A673 (cell line): ENCODE results near the gene TEPSIN. TPM values are rescaled to one million over a fixed set of nuclear protein-coding genes. Genes with fewer than 3 reads are reported as not detected.

ENCODE experiments used
- BruUV-seq: library from RNA; stranded (reverse); fragments of 400-500 nt; replicated peaks from 2 replicates; lab custom pipeline; 2021; lab: Mats Ljungman, UMichigan
- CTCF ChIA-PET: fragments of 300-600 bp; sonication (Branson Sonifier 250); formaldehyde crosslinking; loops from one replicate; lab custom pipeline; 2022; ENCODE audit warnings: antibody characterized with exemption; lab: Charles Lee
- POLR2A ChIA-PET: fragments of 300-600 bp; sonication (Branson Sonifier 250); formaldehyde crosslinking; loops from one replicate; lab custom pipeline; 2022; ENCODE audit warnings: antibody characterized with exemption; ENCODE audit not compliant: low non-redundant PET; lab: Charles Lee
- DNase-seq: peaks from one replicate; pipeline ENCODE4 v3.0.0-alpha.2; 2015; ENCODE audit warnings: low spot score
- H3K27ac ChIP-seq: fragments of 200-600 bp; sonication (generic); 2 replicates; pipeline ENCODE4 v1.5.1; 2016; ENCODE audit warnings: mixed run types, low read depth, mild to moderate bottlenecking, mixed read lengths, antibody characterized with exemption, low read length; ENCODE audit not compliant: poor library complexity, severe bottlenecking
- H3K27me3 ChIP-seq: fragments of 200-600 bp; sonication (generic); replicated peaks from 2 replicates; pipeline ENCODE4 v1.6.1; 2017; ENCODE audit warnings: mixed run types, low read depth, mild to moderate bottlenecking, mixed read lengths, antibody characterized with exemption, low read length; ENCODE audit not compliant: insufficient read depth, poor library complexity
- H3K36me3 ChIP-seq: fragments of 200-600 bp; sonication (generic); 2 replicates; pipeline ENCODE4 v1.6.1; 2016; ENCODE audit warnings: mixed run types, mild to moderate bottlenecking, mixed read lengths, antibody characterized with exemption, low read length; ENCODE audit not compliant: insufficient read depth, poor library complexity, severe bottlenecking
- H3K4me1 ChIP-seq: fragments of 200-600 bp; sonication (generic); 2 replicates; pipeline ENCODE4 v1.6.1; 2017; ENCODE audit warnings: mixed run types, mild to moderate bottlenecking, mixed read lengths, antibody characterized with exemption, low read length; ENCODE audit not compliant: insufficient read depth, poor library complexity, severe bottlenecking
- H3K4me3 ChIP-seq: fragments of 200-600 bp; sonication (generic); 2 replicates; pipeline ENCODE4 v1.5.1; 2016; ENCODE audit warnings: low read depth, mixed run types, mild to moderate bottlenecking, mixed read lengths, low read length; ENCODE audit not compliant: poor library complexity, severe bottlenecking
- H3K9me3 ChIP-seq: fragments of 200-600 bp; sonication (generic); 2 replicates; pipeline ENCODE4 v1.6.1; 2016; ENCODE audit warnings: mixed run types, low read depth, mild to moderate bottlenecking, mixed read lengths, antibody characterized with exemption, low read length; ENCODE audit not compliant: poor library complexity, severe bottlenecking
- EZH2 ChIP-seq: fragments of 200-600 bp; sonication (generic); IDR thresholded peaks from 2 replicates; pipeline ENCODE4 v1.6.1; 2017; ENCODE audit warnings: borderline replicate concordance, low read depth, mild to moderate bottlenecking, mixed read lengths, antibody characterized with exemption, low read length; ENCODE audit not compliant: poor library complexity, severe bottlenecking
- intact Hi-C: fragments of 100-400 bp; cut with micrococcal nuclease; formaldehyde crosslinking; loops from one replicate; pipeline ENCODE4 v1.10.0; 2022; ENCODE audit not compliant: unreplicated experiment
- total RNA-seq: library from RNA; stranded (reverse); gene quantifications from 2 replicates; pipeline ENCODE4 v1.2.3, GENCODE V29; 2021
- TF ChIP-seq, protein P1 (sequence below): fragments of 300-800, 200-600 bp; sonication (generic); conservative IDR thresholded peaks from 2 replicates; pipeline ENCODE4 v1.5.1; 2017; ENCODE audit warnings: low read depth, mild to moderate bottlenecking, antibody characterized with exemption, low read length, moderate library complexity, mixed read lengths

The TEPSIN gene
- total RNA-seq, 1 experiment from 2014 or later, result 36.1 TPM

DNA sequence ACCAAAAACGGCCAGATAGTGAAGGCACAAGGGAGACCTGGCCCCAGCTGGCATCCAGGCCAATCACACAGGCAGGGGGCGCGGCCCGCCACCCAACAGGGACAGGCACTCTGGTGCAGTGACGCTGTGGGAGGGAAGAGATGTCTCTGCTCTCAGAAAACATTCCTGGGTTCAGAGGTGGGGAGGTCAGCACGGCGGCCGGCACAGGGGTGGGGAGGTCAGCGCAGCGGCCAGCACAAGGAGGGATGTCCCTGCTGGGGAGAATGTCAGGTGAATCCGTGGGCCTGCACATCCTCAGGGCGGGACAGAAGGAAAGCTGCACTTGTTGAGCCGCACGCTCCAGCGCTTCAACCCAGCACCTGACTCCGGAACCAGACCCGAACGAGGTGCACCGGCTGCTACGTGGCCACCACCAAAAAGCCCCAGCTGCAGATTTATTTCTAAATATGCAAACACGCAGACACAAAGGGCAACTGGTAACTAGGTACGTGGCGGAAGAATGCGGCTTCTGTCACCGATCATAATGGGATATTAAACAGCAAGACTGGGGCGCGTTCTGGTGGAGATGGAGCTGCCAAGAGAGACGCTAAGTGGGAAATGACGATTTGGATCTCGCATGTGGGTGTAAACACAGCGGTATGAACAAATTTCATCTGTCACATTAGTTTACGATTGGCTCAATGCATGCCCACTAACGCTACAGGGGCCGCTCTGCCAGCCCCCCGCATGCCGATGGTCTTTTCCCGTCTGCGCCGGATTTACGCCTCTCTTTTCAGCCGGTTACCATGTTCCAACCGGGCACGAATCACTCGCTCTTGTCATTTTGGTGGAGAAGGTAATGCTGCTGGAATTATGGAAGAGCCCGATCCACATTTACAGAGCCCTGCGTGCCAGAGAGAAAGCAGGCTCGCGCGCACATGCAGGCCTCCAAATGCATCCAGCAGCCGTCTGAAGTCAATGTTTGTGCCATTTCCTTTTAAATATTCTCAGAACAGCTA lies 40.7 kb upstream of the TEPSIN start:
- POLR2A ChIA-PET, result no interaction called here

DNA sequence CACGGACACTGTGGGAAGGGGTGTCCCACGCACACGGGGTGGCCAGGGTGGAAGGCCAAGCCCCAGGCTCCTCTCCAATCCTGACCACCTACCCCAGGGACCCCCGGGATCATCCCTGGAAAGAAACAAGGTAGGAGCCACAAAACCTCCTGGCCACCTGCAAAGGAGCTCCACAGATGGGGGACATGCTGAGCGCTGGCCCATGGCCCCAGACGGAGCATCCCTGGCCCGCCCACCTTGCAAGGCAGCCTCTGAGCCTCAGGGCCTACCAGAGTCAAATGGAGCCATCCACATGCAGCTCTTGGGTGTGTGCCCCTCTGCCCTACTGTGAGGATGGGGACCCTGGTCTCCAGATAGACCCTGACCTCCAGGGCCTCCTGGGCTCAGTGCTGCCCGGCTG lies 40.0 kb upstream of the TEPSIN start:
- Histone ChIP-seq H3K4me1 (no peaks in the 10 kb centered on the region), H3K4me3 (no peak overlapping the region), H3K27me3 (no peaks in the 10 kb centered on the region), H3K36me3 (peaks cover 23% of the 10 kb centered on the region), H3K9me3 (no peaks in the 10 kb centered on the region), H3K27ac (no peak overlapping the region)
- TF ChIP-seq, protein P1, sequence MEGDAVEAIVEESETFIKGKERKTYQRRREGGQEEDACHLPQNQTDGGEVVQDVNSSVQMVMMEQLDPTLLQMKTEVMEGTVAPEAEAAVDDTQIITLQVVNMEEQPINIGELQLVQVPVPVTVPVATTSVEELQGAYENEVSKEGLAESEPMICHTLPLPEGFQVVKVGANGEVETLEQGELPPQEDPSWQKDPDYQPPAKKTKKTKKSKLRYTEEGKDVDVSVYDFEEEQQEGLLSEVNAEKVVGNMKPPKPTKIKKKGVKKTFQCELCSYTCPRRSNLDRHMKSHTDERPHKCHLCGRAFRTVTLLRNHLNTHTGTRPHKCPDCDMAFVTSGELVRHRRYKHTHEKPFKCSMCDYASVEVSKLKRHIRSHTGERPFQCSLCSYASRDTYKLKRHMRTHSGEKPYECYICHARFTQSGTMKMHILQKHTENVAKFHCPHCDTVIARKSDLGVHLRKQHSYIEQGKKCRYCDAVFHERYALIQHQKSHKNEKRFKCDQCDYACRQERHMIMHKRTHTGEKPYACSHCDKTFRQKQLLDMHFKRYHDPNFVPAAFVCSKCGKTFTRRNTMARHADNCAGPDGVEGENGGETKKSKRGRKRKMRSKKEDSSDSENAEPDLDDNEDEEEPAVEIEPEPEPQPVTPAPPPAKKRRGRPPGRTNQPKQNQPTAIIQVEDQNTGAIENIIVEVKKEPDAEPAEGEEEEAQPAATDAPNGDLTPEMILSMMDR, result no peak
- TF ChIP-seq EZH2, result no peak
- ChIA-PET POLR2A (no interaction called here), CTCF (no interaction called here)
- BruUV-seq, result no TSS peak
- intact Hi-C loops, result no loop called here
- DNase-seq, result no peak

More for the DNA sequence above, 40.7 kb upstream of the TEPSIN start:
- no peak for DNase-seq
- intact Hi-C loops, result no loop called here
- BruUV-seq, result no TSS peak
- no peak overlapping the region for H3K4me3 ChIP-seq
- no peaks in the 10 kb centered on the region for H3K9me3 ChIP-seq
- CTCF ChIA-PET, result no interaction called here
- no peaks in the 10 kb centered on the region for H3K27me3 ChIP-seq
- no peaks in the 10 kb centered on the region for H3K4me1 ChIP-seq
- no peak overlapping the region for H3K27ac ChIP-seq
- peaks cover 21% of the 10 kb centered on the region for H3K36me3 ChIP-seq
- TF ChIP-seq, protein P1, result no peak
- no peak for TF ChIP-seq EZH2

DNA sequence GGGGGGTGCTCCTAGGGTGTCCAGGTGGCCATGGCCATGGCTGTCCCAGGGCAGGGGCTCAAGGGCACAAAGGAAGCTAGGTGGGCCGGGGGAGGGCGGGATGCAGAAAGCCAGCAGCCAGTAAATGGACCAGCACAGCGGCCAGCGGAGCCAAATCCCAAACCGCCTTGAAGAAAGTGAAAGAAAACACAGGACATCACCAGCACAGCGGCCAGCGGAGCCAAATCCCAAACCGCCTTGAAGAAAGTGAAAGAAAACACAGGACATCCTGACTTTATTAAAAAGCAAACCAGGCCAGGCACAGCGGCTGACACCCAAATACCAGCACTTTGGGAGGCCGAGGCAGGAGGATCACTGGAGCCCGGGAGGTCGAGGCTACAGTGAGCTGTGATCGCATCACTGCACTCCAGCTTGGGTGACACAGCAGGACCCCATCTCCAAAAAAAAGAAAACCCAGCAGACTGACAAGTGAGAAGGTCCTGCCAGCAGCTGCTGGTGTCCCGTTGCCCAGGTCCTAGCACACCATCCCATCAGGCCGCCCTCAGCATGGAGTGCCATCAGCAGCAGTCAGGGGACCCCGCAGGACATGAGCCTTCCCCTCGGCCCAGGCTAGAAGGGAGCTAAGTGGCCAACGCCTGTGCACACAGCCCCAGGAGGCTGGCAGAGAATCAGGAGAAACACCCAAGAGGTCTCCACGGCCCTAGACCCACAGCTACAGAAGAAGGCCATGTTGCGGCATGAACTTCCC lies 39.3 kb upstream of the TEPSIN start:
- TF ChIP-seq, protein P1, result no peak
- TF ChIP-seq EZH2, result no peak
- Histone ChIP-seq H3K36me3 (peaks cover 27% of the 10 kb centered on the region), H3K27ac (no peak overlapping the region), H3K27me3 (no peaks in the 10 kb centered on the region), H3K9me3 (no peaks in the 10 kb centered on the region), H3K4me3 (no peak overlapping the region), H3K4me1 (no peaks in the 10 kb centered on the region)
- ChIA-PET CTCF (no interaction called here), POLR2A (no interaction called here)
- no peak for DNase-seq
- intact Hi-C loops, result no loop called here
- BruUV-seq, result no TSS peak
